HG02938 (cell line): ENCODE measurements around the gene PLAC1.
A peak's percentile ranks its signal among the peaks of the same experiment; 100 is the strongest.

Source experiments
- ATAC-seq: cut with Tn5 transposase; IDR thresholded peaks from one replicate; pipeline ENCODE4 v1.9.1; 2021; ENCODE audit warnings: mild to moderate bottlenecking, moderate library complexity; ENCODE audit not compliant: unreplicated experiment

The PLAC1 gene

DNA sequence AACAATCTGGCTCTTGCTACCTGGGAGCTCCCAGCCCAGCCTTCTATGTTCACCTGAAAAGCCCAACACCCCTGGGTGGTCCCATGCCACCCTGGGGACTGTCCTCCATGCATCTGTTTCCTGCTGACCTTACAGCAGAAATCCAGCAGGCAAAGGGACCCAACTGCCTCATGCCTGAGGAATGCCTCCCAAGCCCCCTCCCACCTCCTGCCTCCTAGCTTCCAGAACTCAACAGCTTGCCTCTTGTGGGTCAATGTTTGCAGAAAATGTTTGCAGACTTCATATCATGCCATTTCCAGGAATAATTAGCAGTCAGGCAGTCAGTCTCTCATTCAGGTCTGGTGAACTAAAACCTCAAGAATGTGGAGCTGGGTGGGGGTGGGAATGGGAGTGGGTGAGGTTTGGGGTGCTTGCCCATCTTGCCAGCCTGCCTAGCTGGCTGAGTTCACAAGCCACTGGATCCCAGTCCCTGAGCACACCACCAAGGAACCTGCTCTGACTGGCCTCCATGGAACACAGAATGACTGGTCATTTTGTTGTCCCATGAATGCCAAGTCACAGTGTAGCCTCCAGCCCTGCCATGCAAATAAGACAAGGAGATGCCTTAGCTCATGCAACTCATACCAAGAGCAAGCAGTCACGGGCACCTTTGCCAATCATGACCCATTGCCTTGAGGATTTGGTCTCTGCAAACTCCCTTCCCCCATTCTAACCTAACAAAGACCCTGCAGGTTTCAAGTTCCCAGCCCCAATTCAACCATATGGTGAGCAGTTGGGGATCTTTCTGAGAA lies 12.1 kb upstream of the PLAC1 start:
- no peak for ATAC-seq

DNA sequence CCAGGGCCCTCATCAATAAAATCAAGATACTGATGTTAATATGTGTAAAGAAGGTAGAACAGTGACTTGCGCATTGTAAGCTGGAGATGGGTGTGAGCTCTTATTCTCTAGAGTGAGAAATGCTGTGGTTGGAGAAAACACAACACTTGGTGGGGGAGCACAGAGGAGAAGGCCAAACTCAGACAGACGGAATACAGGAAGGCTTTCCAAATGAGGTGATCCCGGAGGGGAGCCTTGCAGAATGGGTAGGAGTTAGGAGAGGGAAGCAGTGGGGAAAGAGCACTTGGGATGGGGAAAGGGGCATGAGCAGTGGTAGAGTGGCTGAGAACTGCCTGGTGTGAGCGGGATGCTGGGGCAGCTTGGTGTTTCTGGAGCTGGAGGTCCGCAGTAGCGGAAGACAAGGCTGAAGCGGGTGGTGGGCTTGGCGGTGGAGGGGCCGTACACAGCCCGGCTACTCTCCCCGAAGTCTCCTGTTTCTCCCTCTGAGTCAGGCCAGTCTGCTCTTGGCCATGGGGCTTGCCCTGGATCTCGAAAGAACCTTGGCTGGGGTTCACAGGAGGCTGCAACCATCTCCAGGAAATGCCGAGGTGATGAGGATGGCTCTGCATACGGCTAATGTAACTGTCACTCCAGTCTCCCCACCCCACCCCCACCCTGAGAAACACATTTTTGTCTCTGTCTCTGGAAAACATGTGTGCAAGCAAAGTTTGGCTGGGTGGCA lies 11.3 kb upstream of the PLAC1 start:
- ATAC-seq, result no peak

DNA sequence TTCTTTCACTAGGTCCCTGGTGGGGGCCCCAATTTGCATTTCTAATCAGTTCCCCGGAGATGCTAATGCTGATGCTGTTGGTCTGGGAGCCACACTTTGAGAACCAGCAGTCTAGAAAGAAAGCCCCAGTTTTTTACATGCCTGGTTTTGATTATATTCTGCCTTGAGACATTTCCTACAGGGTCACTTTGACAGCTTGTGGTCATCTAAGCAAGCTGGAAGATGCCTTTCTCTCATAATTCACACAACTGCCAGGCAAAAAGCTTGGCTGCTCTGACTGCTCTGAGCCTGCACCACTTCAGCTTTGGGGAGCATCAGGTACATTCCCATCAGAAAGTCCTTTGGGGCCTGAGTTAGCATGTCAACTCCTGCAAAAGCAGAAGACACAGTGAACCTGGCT lies 5.9 kb upstream of the PLAC1 start:
- ATAC-seq, result no peak

DNA sequence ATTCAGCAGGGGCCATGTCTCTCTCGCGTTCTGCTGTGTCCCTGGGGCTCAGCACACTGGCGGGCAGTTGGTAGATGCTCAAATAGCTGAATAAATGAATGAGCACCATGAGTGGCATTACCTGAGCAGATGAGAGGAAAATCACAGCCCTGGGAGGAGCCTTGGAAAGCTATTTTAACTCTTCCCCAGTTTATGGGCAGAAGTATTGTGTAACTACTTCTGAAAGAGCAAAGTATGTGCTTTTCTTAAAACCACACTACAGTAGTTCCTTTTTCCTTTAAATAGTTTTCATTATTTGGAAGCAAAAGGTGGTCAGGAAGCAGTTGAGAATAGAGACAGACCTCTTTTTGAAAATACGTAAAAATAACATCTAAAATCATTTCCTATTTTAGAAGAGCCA lies 3.0 kb upstream of the PLAC1 start:
- ATAC-seq, result no peak

DNA sequence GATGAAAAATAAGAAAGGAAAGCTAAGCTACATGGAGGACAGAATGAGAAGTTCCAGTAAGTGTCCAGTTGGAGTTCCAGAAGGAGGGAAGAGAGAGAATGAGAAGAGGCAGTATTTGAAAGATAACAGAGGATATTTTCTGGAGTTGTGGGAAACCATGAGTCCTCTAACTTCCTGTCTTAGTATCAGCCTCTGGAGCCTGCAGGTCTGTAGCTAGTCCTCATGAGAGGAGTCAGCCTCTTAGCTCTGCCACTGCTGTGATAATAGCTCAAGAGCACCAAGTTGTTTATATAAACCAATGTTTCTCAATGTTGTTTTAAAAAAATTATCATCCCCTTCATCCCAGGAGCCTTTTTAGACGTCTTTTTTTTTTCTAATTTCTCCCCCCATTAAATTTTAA lies 2.4 kb upstream of the PLAC1 start:
- ATAC-seq, result no peak

DNA sequence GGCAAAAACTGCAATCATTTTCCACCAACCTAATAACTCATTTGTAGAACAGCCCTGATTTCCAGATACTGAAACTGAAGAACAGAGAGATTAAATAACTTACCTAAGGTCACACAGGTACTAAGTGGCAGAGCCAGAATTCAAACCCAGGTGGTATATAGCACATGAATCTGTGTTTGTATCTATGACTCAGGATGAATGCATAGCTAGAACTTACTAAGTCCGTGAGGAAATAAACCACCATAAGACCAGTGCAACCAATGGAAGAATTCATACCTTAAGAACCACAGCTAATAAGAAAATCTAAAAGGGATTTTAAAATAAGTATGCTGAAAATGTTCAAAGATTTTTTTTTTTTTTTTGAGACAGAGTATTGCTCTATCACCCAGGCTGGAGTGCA lies 1.5 kb upstream of the PLAC1 start:
- no peak for ATAC-seq

GRCh38 chrX:134658760-134659023 lies 421 bp upstream of the PLAC1 start:
- ATAC-seq, result no peak

- no peak for ATAC-seq
These were observed 3.8 kb downstream of the PLAC1 start for GRCh38 chrX:134654398-134655012.

- no peak for ATAC-seq
These were observed 4.4 kb downstream of the PLAC1 start for GRCh38 chrX:134653835-134654234.

GRCh38 chrX:134650701-134651100 lies 7.6 kb downstream of the PLAC1 start:
- no peak for ATAC-seq

GRCh38 chrX:134649770-134650169 lies 8.5 kb downstream of the PLAC1 start:
- ATAC-seq, result no peak

GRCh38 chrX:134647477-134647877 lies 10.8 kb downstream of the PLAC1 start:
- no peak for ATAC-seq

- no peak for ATAC-seq
These were observed 11.6 kb downstream of the PLAC1 start for GRCh38 chrX:134646691-134647090.

DNA sequence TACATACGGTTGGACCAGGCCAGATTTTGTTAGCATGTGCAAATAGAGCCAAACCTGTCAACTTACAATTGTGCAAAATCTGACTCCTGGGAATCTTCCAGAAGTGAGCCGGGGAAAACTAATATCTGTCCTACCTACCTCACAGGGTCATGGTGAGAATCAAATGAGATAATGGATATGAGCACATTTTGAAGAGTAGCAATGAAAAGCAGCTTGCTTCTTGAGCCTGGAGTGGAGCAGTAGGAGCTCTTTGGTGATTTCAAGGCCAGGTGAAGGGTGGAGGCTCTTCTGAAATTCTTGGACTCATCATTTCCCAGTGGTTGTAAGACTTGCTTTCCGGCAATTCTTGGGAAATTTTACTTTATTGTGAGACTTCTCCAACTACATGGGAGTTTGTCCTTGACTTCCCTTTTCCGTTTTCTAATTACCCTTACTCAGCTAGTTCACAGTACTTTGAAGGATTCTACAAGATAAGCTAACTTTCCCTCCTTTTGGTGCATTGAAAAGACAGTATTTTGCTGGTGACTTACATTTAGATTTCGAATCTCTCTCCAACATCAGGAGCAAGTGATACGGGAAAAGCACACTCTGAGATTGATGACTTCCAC lies 12.2 kb downstream of the PLAC1 start:
- ATAC-seq, result no peak

DNA sequence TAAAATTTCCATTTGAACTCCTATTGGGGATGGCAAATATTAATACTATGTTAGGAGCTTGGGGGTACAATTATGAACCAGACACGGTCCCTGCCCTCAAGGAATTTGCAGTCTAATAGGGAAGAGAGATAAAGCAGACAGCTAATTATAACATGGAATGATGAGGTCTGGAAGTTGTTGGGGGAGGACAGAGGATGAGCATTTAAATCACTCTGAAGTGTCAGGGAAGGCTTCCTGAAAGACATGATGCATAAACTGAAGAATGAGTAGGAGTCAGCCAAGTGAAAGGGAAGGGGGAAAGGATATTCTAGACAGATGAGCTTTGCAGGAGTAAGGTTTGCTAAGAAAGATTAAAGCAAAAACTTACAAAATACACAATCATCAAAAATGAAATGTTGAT lies 15.9 kb downstream of the PLAC1 start:
- ATAC-seq, result no peak

DNA sequence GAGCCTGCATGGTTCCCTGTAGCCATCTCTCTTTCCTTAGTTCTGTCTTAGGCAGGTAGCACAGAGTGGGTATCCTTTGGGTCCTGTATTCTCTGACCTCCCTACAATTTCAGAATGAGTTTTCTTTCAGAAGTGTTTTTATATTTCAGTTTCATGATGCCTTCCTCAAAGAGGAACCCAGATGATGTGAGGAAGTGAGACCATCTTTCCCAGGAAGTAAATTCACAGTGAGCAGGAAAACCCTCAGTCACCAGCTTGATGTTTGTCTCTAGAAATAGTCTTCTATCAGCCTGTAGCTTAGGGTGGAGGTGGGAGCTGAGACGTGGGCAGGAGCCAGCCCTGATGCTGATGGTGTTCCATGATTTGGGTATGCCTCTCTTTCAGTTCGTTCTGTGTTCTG lies 16.9 kb downstream of the PLAC1 start:
- ATAC-seq, result no peak

- no peak for ATAC-seq
These were observed 17.4 kb downstream of the PLAC1 start for GRCh38 chrX:134640914-134641313.

- ATAC-seq, result no peak
These were observed 21.4 kb downstream of the PLAC1 start for GRCh38 chrX:134636851-134637250.

GRCh38 chrX:134634691-134635090 lies 23.6 kb downstream of the PLAC1 start:
- ATAC-seq, result peak; percentile 71

DNA sequence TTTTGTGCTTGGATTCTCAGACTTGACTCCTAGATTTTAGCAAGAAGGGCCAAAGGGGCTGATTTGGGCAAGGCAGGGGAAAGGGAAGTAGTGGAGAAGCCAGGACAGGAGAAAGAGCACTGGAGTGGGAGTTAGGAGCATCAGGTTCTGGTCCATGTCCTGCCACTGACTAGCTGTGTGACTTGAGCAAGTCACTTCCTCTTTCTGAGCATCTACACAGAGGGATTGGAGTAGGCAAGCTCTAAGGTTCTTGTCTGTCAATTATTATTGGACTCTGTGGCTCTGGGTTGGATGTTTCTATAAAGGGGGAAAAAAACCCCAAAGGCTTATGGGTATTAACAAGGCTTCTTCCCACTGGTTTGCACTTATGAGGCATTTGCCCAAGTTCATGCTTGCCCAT lies 24.4 kb downstream of the PLAC1 start:
- ATAC-seq, result no peak

DNA sequence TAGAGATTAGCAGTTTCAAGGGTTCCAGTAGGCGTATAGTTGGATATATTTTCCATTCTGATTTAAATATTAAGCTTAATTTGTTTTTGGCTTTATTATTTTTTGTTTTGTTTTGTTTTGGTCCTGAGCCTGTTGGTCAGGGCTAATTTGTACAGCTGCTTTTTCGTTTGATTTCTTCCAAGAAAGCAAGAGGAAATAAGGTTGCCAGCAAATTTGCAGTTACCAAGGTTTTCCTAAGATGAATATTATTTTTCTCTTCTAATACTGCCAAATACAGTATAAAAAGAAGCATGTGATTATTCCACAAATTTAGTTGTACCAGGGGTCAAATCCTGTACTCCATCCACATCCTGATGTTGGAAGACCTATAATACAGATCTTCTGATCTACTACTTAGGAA lies 24.9 kb downstream of the PLAC1 start:
- no peak for ATAC-seq

- ATAC-seq, result no peak
These were observed 25.9 kb downstream of the PLAC1 start for GRCh38 chrX:134632355-134632754.
